AG04449 (cell line): ENCODE measurements around the gene AADACL4.
"Not testable (repeated sequence)": the region's sequence is repeated elsewhere in the genome, so short reads cannot be mapped to it uniquely, and the experiment has no call there.

Experiments
- CTCF ChIA-PET: fragments of 350-600 bp; formaldehyde crosslinking; extraction: SDS; loops from one replicate; lab custom pipeline; 2021; ENCODE audit warnings: antibody characterized with exemption; lab: Yijun Ruan, JAX
- POLR2A ChIA-PET: fragments of 400-600, 350-600 bp; formaldehyde crosslinking; extraction: SDS; loops from one replicate; lab custom pipeline; 2020; ENCODE audit warnings: antibody characterized with exemption, inconsistent platforms; lab: Yijun Ruan, JAX
- DNase-seq: peaks from one replicate; pipeline ENCODE4 v3.0.0-alpha.2; 2010; ENCODE audit warnings: low read depth, low spot score
- H3K4me3 ChIP-seq: 2 replicates; pipeline ENCODE4 v1.5.1; 2011; ENCODE audit warnings: low read depth, mild to moderate bottlenecking, control low read depth, low read length
- CTCF ChIP-seq: IDR thresholded peaks from one replicate; pipeline ENCODE4 v1.5.1; 2011; ENCODE audit warnings: mild to moderate bottlenecking, moderate library complexity, low read length, control low read depth, inconsistent platforms; ENCODE audit not compliant: insufficient read depth; ENCODE audit errors: missing control alignments

Gene AADACL4

GRCh38 chr1:12662556-12662955 is 18.7 kb downstream of the AADACL4 start:
- CTCF ChIA-PET = interaction anchor here (1.6 kb wide), 1 partner anchor 348 kb away, joined by 4 read pairs; no protein-coding TSS in a partner anchor
- no peak for DNase-seq
- POLR2A ChIA-PET = no interaction called here
- no peak overlapping the region for H3K4me3 ChIP-seq
- TF ChIP-seq CTCF = no peak

- no peak overlapping the region for H3K4me3 ChIP-seq
- TF ChIP-seq CTCF = no peak
- ChIA-PET CTCF (interaction anchor here (1.2 kb wide), 1 partner anchor 351 kb away, joined by 5 read pairs; no protein-coding TSS in a partner anchor), POLR2A (no interaction called here)
- no peak for DNase-seq
These were observed 21.6 kb downstream of the AADACL4 start for GRCh38 chr1:12665511-12665910.

GRCh38 chr1:12666141-12666735 is 22.4 kb downstream of the AADACL4 start:
- no peak overlapping the region for H3K4me3 ChIP-seq
- no peak for DNase-seq
- no peak for TF ChIP-seq CTCF
- ChIA-PET CTCF (interaction anchor here (1.2 to 1.3 kb wide), 2 partner anchors 352 to 353 kb away, joined by 4 to 5 read pairs; no protein-coding TSS in a partner anchor), POLR2A (interaction anchor here (0.6 kb wide), 1 partner anchor 286 kb away, joined by 3 read pairs; no protein-coding TSS in a partner anchor)

- CTCF ChIA-PET = interaction anchor here (1.2 to 3.0 kb wide), 2 partner anchors 11 kb away, joined by 6 to 17 read pairs; no protein-coding TSS in a partner anchor
- POLR2A ChIA-PET = no interaction called here
- no peak for DNase-seq
- TF ChIP-seq CTCF = no peak
- H3K4me3 ChIP-seq = no peak overlapping the region
These were observed 25.7 kb downstream of the AADACL4 start for GRCh38 chr1:12669529-12670068.

GRCh38 chr1:12674358-12674757 is 30.5 kb downstream of the AADACL4 start:
- POLR2A ChIA-PET = no interaction called here
- CTCF ChIA-PET = no interaction called here
- no peak for DNase-seq
- no peak overlapping the region for H3K4me3 ChIP-seq
- no peak for TF ChIP-seq CTCF

- DNase-seq, POLR2A ChIA-PET, CTCF ChIA-PET, H3K4me3 ChIP-seq: not testable (repeated sequence)
These were observed 32.2 kb downstream of the AADACL4 start for GRCh38 chr1:12676122-12676521.
